ENCODE data around the gene COA1.

DNA sequence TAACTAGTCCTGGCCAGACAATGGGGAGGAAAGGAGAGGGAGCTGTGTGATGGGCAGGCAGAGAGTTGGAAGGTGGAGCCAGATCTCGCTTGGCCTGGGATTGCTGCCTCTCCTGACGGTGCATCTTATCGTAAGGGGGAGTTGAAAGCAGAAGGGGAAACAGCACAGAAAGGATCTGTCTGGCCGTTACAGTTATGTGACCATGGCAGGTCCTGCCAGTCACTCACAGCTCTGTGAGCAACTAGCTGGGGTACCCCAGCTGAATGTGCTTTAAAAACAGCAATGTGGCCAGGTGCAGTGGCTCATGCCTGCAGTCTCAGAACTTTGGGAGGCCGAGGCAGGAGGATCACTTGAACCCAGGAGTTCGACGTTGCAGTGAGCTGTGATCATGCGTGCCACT is 37.2 kb upstream of the COA1 start:
- TF ChIP-seq CTCF (IDR thresholded peaks at IDR 0.05; ENCODE audit: poor library complexity, severe bottlenecking) = no peak
- TF ChIP-seq TAF1 (IDR thresholded peaks at IDR 0.05; ENCODE audit: low read depth) = no peak

Measured in neural cell (in vitro differentiated cells).